ENCODE results near the gene CCSER1. TPM values are rescaled to one million over a fixed set of nuclear protein-coding genes. Genes with fewer than 3 reads are reported as not detected.

The CCSER1 gene
- total RNA-seq, 4 donors from 2014 or later, result 4.0 to 6.0 (median 4.8) TPM

GRCh38 chr4:90449626-90450025 is 322.4 kb downstream of the CCSER1 start:
- 94 to 100% methylated on average over 2 of the region's 2 CpGs for WGBS, 2 donors
- no peak for TF ChIP-seq POLR2A (IDR thresholded peaks at IDR 0.05)
- TF ChIP-seq CTCF (IDR thresholded peaks at IDR 0.05), result no peak
- TF ChIP-seq EP300 (IDR thresholded peaks at IDR 0.05), result no peak
- Histone ChIP-seq H3K27ac (no peak overlapping the region), H3K27me3 (no peaks in the 10 kb centered on the region), H3K4me3 (no peak overlapping the region), H3K4me1 (no peaks in the 10 kb centered on the region), H3K9me3 (peaks cover 0 to 10% (median 0%) of the 10 kb centered on the region in 4 donors), H3K36me3 (no peaks in the 10 kb centered on the region)
- DNase-seq (ENCODE audit: low spot score in 2 of 2), result no peak

- no peaks in the 10 kb centered on the region for H3K4me1 ChIP-seq
- H3K27ac ChIP-seq, result no peak overlapping the region
- peaks cover 0 to 22% (median 0%) of the 10 kb centered on the region in 4 donors for H3K9me3 ChIP-seq
- TF ChIP-seq CTCF (IDR thresholded peaks at IDR 0.05) (no peak), EP300 (IDR thresholded peaks at IDR 0.05) (no peak), POLR2A (IDR thresholded peaks at IDR 0.05) (no peak)
- no peaks in the 10 kb centered on the region for H3K27me3 ChIP-seq
- DNase-seq (ENCODE audit: low spot score in 2 of 2), result no peak
- H3K36me3 ChIP-seq, result no peaks in the 10 kb centered on the region
- whole genome bisulfite sequencing, 2 donors, result 90 to 93% methylated on average over 11 of the region's 11 CpGs
- H3K4me3 ChIP-seq, result no peak overlapping the region
These were observed 329.7 kb downstream of the CCSER1 start for GRCh38 chr4:90456891-90457290.

GRCh38 chr4:90457817-90458216 is 330.6 kb downstream of the CCSER1 start:
- Histone ChIP-seq H3K27me3 (no peaks in the 10 kb centered on the region), H3K4me1 (no peaks in the 10 kb centered on the region), H3K27ac (no peak overlapping the region), H3K4me3 (no peak overlapping the region), H3K9me3 (peaks cover 0 to 22% (median 0%) of the 10 kb centered on the region in 4 donors), H3K36me3 (no peaks in the 10 kb centered on the region)
- WGBS, 2 donors, result 93 to 96% methylated on average over 6 of the region's 6 CpGs
- TF ChIP-seq POLR2A (IDR thresholded peaks at IDR 0.05) (no peak), CTCF (IDR thresholded peaks at IDR 0.05) (no peak), EP300 (IDR thresholded peaks at IDR 0.05) (no peak)
- DNase-seq (ENCODE audit: low spot score in 2 of 2), result no peak

- Histone ChIP-seq H3K27ac (no peak overlapping the region), H3K9me3 (peaks cover 0 to 22% (median 0%) of the 10 kb centered on the region in 4 donors), H3K36me3 (no peaks in the 10 kb centered on the region), H3K4me1 (no peaks in the 10 kb centered on the region), H3K4me3 (no peak overlapping the region), H3K27me3 (no peaks in the 10 kb centered on the region)
- 83 to 92% methylated on average over 3 of the region's 3 CpGs for WGBS, 2 donors
- TF ChIP-seq CTCF (IDR thresholded peaks at IDR 0.05) (no peak), EP300 (IDR thresholded peaks at IDR 0.05) (no peak), POLR2A (IDR thresholded peaks at IDR 0.05) (no peak)
- no peak for DNase-seq (ENCODE audit: low spot score in 2 of 2)
These were observed 331.4 kb downstream of the CCSER1 start for GRCh38 chr4:90458576-90458975.

- WGBS, 2 donors, result 50 to 65% methylated on average over 1 of the region's 1 CpG
- DNase-seq (ENCODE audit: low spot score in 2 of 2), result no peak
- Histone ChIP-seq H3K36me3 (no peaks in the 10 kb centered on the region), H3K4me3 (no peak overlapping the region), H3K27ac (no peak overlapping the region), H3K27me3 (no peaks in the 10 kb centered on the region), H3K4me1 (no peaks in the 10 kb centered on the region), H3K9me3 (no peaks in the 10 kb centered on the region)
- TF ChIP-seq EP300 (IDR thresholded peaks at IDR 0.05) (no peak), CTCF (IDR thresholded peaks at IDR 0.05) (no peak), POLR2A (IDR thresholded peaks at IDR 0.05) (no peak)
These were observed 347.3 kb downstream of the CCSER1 start for GRCh38 chr4:90474484-90474883.
